NB4 (cell line): Measurements from ENCODE around the gene CCDC88B.

Experiments used
- CTCF ChIP-seq: IDR thresholded peaks from one replicate; pipeline ENCODE4 v1.5.1; 2012; ENCODE audit warnings: low read depth, low read length
- MYC ChIP-seq: IDR thresholded peaks from 2 replicates; pipeline ENCODE4 v1.6.1; 2011; ENCODE audit warnings: low read depth, low read length

DNA sequence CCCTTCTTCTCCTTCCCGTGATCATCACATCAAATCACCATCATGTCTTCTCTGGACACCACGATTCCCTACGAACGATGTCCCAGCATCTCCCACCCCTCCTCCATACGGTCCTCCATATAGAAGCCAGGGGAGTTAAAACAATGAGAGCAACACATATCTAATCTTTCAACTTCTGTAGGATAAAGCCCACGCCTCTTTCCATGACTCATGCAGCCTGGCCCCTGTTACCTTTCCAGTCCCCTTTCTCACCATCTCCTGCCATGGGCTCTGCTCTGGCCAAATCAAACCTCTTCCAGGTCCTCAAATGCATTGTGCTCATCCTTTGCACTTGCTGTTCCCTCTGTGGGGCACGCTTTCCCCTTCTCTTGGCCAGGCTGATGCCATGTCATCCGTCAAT, 42.6 kb downstream of the CCDC88B start:
- TF ChIP-seq CTCF (no peak), MYC (no peak)
